ENCODE results near the gene TREML4.
"Not testable (repeated sequence)": the region's sequence is repeated elsewhere in the genome, so short reads cannot be mapped to it uniquely, and the experiment has no call there.

TREML4 gene, protein sequence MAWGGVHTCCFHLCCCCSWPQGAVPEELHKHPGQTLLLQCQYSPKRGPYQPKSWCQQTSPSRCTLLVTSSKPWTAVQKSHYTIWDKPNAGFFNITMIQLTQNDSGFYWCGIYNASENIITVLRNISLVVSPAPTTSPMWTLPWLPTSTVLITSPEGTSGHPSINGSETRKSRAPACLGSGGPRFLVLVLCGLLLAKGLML

DNA sequence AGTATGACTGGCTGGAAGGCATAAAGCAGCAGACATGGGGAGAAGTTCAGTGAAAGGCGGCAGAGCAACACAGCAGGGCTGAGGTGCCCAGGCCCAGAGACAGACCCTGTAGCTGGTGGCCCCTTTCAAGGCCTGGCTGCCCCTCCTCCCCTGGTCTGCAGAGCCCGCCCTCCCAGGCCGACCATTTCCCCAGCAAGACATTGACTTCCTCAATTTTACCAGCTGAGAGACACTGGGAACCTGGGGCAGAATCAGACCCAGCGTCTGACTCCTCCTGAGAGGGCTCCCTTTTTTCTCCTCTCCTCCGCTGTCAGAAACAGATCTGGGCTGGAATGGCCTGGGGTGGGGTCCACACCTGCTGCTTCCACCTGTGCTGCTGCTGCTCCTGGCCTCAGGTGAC lies at the start of gene TREML4:
TREML4 (plus strand) TSS at position 254 of the 400 bp plus-strand sequence; CDS start at position 333, 79 bp downstream.
- no peak for DNase-seq

DNA sequence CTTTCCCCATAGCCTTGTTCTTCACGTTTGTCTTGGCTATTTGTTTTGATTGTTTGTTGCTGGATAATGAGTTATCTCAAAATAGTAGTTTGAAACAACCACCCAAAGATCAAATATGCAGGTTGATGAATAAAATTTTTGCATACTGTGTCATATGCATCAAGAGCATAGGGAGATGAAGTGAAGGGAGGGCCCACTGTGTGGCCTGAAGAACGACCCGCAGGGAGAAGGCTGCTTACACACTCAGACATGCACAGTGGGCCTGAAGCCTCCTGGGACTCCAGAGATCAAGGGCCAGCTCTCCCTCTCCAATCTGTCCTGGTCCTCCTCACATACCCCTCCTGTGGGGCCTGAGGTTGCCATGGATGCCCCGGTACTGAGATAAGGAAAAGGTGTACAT lies 49.0 kb upstream of the TREML4 start:
- DNase-seq, result no peak

- no peak for DNase-seq
These were observed 46.6 kb upstream of the TREML4 start for GRCh38 chr6:41181566-41181965.

DNA sequence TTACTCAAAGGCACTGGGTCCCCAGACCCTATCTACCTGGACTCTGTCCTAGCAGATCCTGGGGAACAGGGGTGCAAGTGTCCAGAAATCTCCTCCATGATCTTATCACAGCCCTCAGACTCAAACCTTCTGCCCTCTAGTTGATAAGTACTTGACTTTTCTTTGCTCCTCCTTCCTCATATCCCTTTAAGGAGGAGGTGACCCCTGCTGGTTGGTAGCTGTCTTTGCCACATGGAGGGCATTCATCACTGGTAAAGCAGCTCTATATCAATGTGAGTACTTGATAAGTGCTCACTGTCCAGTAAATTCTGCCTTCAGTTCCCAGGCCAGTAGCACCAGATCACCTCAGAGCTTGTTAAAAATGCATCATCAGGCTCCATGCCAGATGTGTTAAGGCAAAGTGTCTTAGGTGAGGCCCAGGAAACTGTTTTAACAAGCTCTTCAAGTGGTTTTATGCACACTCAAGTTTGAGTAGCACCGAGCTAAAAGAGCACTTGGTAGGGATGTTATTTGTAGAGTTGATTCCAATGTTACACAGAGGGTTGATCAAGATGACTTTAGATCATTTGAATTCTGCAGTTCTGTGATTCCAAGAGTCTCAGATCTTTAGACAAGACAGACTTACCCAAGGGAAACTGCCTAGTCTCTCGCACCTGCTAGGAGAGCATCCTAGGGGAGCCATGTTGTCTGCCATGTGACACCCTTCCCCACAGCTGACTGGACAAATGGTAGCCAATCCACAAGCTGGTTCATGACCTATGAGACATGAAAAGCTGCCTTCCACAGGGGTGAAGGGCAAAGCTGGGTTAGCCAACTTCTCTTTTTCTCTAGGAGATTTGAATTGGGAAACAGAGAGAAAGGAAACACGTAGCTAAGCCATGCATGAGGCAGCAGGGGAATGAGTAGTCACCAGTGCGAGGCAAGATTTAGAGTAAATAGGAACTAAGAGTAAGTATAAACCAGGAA lies 45.8 kb upstream of the TREML4 start:
- DNase-seq, result peak; percentile 35

GRCh38 chr6:41184761-41185160 lies 43.4 kb upstream of the TREML4 start:
- DNase-seq, result no peak

DNA sequence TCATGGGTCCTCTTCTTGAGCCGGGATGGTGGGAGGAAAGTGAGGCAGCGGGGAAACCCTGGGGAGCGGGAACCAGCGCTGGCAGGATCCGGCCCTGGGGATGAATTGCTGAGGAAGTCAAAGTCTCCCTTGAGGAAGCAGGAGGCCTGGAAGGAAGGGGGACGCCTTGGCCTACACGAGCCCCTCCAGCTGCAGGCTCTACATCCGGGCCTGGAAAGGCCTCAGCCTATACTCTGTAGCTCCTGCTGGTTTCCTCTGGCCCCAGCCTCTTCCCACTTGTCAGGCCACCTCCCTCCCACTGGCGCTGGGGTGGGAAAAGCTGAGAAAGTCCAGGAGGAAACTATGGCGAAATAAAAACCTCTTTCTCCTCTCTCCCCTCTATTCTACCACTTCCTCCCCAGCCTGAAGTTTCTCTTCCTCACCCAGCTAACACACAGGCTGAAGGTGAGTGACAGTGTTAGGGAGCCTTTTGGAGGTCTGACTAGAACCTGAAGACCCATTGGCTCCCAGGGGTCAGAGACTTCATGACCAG lies 42.1 kb upstream of the TREML4 start:
- DNase-seq, result no peak

DNA sequence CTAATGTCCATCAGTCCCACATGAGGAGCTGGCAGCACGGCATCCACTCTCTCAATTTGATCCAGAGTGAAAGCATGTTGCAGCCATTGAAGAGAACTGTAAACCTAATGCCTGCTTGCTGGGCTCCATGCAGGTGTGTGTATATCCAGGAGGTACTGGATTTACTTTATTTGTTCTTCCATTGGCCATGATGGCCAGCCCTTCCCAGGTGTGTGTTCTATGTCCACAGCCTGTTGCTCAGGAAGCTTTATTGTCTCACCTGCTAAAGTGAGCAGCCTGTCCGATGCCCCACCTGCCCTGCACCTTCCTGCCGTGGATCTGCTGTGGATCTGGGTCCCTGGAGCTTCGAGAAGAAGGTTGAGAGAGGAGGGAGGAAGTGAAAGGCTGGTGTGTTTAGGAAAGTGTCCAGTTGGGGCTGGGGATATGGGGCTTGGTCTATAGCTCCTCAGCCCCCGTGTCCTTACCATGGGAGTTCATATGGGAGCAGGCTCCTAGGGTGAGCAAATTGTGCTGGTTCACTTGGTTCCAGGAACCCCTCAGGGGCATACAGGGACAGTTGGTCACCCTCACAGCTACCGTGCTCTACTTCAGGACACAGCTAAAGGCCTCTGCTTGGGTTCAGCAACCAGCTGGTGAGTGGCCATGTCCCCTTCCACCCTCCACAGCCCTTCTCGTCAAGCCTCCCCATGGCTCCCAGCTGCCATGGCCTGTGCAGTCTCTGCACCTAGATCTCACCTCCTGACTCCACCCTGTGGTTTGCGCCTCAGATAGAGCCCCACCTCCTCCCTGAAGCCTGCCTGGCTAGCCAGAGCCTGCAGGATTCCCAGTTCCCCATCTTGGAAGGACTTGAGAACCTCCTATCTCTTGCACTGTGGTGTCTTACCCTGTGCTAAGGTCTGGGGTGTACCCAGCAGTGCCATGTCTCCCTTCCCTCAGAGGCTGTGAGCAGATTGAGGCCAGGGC lies 39.9 kb upstream of the TREML4 start:
- no peak for DNase-seq

GRCh38 chr6:41189046-41189445 lies 39.1 kb upstream of the TREML4 start:
- DNase-seq, result not testable (repeated sequence)

DNA sequence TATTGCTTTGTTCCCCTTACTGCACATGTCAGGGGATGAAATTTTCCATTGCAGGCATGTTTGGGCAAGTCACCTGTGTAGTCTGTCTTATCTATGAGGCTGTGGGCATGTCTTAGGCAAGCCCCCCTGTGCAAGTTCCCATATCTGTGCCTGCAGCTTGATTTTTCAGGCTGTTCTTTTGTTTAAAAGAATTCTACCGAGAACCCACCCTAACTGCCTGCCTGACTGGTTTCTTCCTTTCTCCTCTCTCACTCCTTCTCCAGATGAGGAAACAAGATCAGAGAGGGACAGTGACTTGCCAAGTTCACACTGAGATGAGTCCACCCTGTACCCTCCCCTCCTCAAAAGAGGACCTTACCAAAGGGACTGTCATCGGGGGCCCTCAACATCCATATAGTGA lies 38.2 kb upstream of the TREML4 start:
- no peak for DNase-seq

DNA sequence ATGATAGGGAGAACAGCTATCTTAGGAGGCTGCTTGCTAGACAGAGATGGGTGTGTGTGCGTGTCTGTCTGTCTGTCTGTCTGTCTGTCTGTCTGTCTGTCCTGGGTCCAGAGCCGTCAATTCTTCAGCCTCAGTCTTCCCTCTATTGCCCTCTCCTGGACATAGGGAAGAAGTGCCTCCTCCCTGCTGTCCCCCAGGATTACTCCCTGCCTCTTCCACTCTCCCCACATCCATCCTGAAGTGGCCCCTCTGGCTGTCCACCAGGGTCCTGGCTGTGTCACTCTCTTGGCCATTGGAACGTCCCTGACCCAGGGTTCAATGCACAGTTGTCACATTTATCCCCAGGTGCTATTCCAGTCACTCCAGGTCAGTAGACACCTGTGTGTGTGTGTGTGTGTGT lies 37.4 kb upstream of the TREML4 start:
- DNase-seq, result no peak

GRCh38 chr6:41191569-41191968 lies 36.6 kb upstream of the TREML4 start:
- DNase-seq, result no peak

GRCh38 chr6:41193171-41193734 lies 34.9 kb upstream of the TREML4 start:
- no peak for DNase-seq

DNA sequence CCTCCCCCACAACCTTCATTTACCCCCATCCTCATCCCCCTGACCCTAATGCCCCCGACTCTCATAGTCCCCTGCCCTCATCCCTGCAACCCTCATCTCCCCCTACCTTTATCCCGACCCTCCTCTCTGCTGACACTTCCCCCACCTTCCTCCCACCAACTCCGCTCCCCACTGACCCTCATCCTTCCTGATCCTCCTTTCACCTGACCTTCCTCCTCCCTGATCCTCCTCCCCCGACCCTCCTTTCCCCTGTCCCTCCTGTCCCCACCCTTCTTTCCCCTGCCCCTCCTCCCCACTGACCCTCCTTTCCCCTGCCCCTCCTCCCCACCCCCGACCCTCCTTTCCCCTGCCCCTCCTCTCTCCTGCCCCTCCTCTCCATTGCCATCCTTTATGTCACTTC lies 34.3 kb upstream of the TREML4 start:
- DNase-seq, result no peak

DNA sequence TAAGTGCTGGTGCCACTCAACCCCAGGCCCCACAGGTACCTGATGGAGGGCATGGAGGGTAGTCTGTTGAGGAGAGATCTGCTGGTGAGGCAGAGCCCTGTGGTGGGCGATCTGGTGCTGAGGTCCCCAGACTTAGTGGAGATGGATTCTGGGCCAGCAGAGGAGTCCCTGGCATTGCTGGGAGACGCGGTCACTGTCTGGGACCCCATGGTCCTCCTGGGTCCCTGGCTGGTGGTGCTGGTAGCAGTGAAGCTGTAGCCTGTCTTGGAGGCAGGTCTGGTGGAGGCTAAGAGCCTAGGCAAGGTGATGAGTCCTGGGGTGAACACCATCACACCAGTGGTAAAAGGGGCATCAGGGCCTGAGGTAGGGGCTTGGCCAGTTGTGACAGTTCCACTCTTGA lies 33.8 kb upstream of the TREML4 start:
- DNase-seq, result no peak

GRCh38 chr6:41197234-41197633 lies 30.9 kb upstream of the TREML4 start:
- no peak for DNase-seq

GRCh38 chr6:41199552-41200246 lies 28.4 kb upstream of the TREML4 start:
- DNase-seq, result no peak

DNA sequence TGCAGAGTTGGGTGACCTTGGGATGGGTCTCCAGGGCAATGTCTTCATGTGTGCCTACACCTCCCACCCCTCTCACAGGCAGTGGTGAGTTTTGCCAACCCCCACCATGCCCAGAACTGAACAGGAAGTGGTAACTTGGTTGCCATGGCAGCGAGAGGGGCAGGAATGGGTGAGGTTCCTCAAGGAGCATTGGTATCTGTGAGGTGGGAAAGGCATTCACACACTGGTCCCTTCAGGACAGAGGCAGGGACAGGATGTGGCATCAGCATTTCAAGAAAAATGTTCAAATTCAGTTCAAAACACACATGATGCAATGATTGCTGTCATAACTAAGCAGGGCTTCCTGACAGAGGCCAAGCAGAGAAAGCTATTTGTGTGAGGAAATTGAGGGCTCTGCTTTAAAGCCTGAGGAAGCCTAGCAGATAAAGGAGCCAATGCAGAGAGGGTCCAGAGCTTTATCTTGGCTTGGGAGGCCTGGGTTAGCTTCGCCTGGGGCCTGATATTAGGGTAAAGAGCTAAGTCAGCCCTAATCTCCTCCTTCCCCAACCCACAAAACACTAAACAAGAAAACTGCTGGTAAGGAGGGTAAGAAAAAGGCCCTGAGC lies 27.8 kb upstream of the TREML4 start:
- DNase-seq, result peak; percentile 1

DNA sequence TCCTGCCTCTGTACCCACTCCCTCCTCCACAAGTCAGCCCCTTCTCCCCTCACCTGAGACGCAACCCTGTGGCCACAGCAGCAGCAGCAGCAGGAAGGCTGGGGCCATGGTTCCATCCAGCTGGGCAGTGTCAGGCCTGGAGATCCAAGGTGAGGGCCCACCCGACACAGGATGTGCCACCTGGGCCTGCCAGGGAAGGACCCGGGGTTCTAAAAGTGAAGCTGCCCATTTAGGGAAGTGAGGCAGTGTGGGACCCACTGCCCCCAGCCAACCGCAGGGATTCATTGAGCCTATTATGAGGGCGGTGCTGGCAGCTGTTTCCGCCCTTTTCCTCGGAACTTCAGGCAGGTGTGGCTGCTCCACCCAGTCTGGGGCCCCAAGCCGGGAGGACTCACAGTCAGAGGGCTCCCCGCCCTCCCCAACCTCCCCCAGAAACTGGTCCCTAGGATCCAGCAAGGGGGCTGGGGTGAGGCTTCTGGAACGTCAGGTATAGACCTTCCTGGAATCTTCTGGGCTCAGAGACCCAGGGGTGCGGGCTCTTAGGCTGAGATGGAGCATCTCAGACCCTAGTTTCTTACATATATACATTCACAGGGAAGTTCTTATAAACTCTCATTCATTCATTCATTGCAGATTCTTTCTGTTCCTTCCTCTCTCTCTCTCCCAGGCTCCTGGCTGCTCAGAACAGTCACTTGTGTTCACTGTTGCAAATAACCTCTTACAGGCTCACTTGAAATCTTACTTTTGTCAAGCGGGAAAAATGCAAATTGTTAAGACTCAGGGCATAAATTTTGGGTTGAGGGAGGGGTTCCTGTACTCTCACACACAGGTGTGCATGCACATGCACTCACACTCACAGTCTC lies 27.0 kb upstream of the TREML4 start, which contains the start of gene TREML2:
TREML2 (minus strand) TSS at position 249 of the 863 bp plus-strand sequence; CDS start at position 108, 141 bp downstream.
- no peak for DNase-seq

DNA sequence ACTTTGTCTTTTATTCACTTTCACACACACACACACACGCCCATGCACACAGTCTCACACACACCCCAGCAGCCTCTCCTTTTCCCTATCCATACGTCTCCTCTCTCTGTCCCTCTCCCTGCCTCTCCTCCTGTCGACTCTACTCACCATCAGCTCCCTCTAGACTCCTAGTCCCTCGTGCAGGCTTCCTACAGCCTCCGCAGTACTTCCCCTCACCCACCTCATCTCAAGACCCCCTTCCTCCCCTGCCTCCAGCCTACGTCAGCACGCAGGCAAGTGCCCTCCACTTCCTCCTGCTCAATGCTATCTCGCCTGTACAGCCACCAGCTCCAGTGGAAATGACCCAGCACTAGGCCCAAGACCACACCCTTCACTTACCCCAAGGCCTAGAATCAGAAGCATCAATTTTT lies 26.4 kb upstream of the TREML4 start:
- DNase-seq, result no peak

GRCh38 chr6:41204156-41204555 lies 24.0 kb upstream of the TREML4 start:
- no peak for DNase-seq
